GM12891 (cell line): Measurements from ENCODE around the gene ELF4.

ENCODE experiments used
- PAX5 ChIP-seq: IDR thresholded peaks from 2 replicates; pipeline ENCODE4 v1.6.1; 2011; ENCODE audit warnings: low read length, moderate library complexity, mild to moderate bottlenecking; ENCODE audit not compliant: insufficient read depth, severe bottlenecking
- POLR2A ChIP-seq: IDR thresholded peaks from 2 replicates; pipeline ENCODE4 v1.6.1; 2011; ENCODE audit warnings: low read depth, low read length, control low read depth
- POLR2AphosphoS5 ChIP-seq: IDR thresholded peaks from 2 replicates; pipeline ENCODE4 v1.6.1; 2011; ENCODE audit warnings: low read depth, low read length, control low read depth
- POU2F2 ChIP-seq: IDR thresholded peaks from 2 replicates; pipeline ENCODE4 v1.6.1; 2011; ENCODE audit warnings: low read depth, mild to moderate bottlenecking, control low read depth, low read length, moderate library complexity
- SPI1 ChIP-seq: IDR thresholded peaks from 2 replicates; pipeline ENCODE4 v1.6.1; 2011; ENCODE audit warnings: low read depth, low read length, control low read depth
- TAF1 ChIP-seq: IDR thresholded peaks from 2 replicates; pipeline ENCODE4 v1.6.1; 2011; ENCODE audit warnings: low read depth, low read length, control low read depth

DNA sequence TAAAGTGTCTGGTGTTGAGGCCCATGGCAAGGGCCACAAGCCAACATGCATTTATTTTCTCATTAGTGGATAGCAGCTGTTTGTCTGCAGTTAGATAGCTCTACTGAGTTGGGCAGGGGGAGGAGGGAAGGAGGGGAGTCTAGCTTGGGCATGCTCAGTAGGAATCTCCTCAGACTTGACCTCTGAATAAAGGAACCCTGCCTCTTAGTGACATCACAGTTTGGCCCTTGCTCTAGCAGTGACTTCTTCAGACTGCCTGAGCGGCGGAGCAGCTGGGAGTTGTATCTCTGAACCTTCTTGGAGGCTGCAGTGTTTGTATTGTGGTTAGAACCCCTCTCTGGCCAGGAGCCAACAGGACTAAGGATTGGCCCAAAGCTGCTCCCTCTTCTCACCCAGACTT, 70.5 kb downstream of the ELF4 start:
- TF ChIP-seq SPI1 (no peak), POLR2A (no peak), POLR2AphosphoS5 (no peak), TAF1 (no peak), POU2F2 (no peak), PAX5 (no peak)
